GM21423 (cell line): ENCODE data around the gene NUP214.
"Not testable (repeated sequence)": the region's sequence is repeated elsewhere in the genome, so short reads cannot be mapped to it uniquely, and the experiment has no call there.

Experiments
- ATAC-seq: cut with Tn5 transposase; IDR thresholded peaks from one replicate; pipeline ENCODE4 v1.9.1; 2021; ENCODE audit warnings: mild to moderate bottlenecking, moderate library complexity; ENCODE audit not compliant: unreplicated experiment

Gene NUP214

DNA sequence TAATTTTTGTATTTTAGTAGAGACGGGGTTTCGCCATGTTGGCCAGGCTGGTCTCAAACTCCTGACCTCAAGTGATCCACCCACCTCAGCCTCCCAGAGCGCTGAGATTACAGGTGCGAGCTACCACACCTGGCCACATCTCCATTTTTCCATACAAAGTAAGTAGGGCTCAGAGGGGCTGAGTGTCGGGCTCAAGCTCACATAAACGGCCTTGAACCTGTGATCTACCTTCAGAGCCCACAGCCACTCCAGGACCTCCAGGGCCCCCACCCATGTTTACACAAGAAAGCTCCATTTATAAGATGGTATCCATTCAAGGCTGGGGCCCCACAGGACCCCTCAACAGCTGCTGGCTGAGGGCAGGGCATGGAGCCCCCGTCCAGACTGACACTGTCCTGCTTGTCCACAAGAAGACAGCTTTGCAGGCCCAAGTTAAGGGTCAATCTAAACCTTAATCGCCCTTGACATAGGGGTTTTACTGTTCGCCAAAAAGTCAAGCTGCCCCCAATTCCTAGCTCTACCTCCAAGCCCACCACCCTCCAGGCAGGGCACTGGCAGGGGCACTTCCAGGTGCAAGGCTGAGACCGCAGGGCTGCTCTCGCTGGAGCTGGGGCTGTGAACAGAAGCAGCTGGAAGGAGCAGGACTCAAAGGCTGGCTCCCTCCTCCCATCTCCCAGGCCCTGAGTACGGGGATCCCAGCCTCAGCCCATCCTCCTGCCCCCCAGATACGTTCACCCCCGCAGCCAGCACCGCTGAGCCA, 132.1 kb downstream of the NUP214 start:
- no peak for ATAC-seq

DNA sequence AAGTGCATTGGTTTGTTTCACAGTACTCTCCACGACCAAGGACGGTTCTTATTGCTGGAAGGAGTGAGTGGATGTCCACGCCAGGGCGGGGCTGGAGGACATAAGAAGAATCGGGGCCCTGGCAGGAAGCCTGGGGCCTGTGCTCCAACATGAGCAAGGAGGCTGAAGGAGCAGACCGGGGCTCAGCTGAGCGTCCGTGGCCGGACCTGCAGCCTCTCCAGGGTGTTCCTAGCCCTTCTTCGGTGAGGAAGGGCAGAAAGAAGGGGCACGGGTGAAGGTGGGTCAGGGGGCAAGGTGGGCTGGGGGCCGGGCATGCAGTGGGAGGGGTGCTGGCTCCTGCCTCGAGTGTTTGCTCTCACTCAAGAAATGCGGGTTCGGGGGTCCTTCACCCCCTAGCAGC, 132.8 kb downstream of the NUP214 start:
- no peak for ATAC-seq

DNA sequence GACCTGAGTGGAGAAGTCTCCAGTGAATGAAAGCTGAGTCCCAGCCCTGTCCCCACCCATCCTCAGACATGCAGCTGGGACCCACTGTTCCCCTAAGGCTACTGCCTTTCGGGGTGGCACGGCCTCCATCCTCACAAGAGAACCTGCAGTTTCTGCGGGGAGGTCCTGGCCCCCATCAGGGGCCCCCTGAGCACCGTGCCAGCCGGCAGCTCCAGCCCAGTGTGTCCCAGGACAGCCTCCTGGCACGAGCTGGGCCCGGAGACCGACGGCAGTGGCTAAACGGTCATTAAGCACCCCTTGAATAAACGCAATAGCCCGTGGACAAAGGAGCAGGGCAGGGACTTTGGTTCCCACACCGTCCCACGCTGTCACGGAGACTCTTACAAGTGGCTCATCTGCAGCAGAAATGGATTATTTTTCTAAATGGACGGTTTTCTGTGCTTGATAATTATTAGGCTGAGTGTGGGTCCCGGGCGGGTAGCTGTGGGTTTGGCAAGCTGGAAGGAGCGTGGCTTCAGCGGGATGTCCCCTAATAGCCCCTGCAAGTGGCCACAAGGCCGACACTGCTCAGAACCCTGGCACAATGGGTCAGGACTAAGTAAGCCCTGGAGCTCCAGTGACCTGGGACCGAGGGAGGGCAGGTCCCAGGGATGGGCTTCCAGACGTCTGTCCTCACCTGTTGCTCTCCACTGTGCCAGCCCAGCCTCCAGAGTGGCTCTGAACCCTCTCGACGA, 133.5 kb downstream of the NUP214 start:
- no peak for ATAC-seq

DNA sequence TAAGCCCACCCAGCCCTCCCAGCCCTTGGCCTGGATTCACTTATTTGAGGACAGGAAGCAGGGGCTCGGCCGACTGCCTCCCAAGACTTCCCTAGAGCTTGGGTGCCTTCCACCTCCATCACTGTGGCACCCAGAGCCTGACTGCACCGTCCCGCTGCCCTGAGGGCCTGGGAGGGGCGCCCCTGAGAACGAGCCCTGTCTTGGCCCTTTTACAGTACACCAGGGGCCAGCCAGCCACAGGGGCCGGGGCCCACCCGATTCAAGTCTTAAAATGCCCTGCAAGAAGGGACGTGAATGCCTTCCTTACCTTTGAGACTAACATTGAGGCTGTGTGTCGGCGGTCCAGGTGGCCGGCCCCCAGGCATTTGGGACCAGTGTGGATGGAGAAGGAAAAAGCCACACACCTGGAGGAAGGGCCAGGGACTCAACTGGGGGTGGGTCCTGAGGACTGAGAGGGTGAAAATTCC, 134.1 kb downstream of the NUP214 start:
- no peak for ATAC-seq

DNA sequence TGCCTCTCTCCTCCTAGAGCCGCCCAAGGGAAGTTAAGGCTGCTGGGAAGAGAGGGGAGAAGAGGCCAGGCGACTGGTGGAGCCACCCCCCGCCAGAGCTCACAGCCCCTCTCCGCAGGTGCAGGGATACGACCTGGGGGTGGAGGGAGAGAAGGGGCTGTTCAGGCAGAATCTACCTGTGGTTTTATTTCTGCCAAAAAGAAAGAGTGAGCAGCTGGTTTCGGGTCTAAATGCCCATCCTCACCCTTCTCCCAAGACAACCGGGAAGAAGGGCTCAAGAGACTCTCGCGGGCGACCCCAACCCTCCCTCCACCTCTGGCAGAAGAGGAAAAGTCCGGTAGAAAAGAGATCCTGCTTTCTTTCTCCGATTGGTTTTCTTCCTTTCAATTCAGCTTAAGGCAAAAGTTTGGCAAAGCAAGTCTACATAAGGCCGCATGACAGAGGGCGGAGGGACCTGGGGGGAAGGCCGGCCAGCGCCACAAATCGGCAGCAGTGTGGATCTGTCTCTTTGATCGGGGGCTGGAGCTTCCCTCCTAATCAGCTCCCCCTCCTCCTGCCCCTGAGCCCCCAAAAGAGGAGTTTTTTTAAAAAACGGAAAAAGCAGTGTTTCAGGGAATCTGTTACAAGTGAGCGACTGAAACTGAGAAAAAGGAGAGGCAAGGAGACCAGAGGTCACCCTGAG, 134.7 kb downstream of the NUP214 start:
- no peak for ATAC-seq

DNA sequence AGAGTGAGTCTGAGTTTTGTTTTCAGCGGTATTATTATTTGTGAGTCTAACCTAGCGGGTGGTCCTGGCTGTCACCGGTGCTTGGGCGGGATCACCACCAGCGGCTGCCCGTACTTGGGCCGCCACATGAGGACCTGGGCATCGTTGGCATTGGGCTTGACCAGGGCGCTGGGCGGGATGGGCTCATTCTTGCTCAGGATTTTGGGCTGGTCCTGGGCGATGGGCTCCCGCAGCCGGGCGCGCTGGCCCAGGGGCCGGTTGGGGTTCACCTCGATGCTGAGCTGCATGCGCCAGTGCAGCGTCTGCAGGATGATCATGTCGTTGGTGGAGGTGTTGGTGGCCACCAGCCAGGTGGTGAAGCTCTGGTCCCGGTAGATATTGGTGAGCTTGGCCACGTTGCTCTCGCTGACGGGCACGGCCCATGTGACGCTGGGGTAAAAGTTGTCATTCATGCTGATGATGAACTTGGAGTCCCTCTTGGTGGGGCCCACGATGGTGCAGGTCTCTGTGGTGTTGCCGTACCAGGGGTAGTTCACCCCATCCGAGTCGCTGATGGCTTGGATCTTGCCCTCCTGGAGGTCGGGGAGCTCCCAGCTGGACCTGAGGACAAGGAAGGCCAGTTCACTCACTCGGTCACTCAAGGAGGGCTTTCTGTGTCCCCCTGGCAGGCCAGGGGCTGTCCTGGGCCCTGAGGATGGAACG, 135.5 kb downstream of the NUP214 start:
- no peak for ATAC-seq

DNA sequence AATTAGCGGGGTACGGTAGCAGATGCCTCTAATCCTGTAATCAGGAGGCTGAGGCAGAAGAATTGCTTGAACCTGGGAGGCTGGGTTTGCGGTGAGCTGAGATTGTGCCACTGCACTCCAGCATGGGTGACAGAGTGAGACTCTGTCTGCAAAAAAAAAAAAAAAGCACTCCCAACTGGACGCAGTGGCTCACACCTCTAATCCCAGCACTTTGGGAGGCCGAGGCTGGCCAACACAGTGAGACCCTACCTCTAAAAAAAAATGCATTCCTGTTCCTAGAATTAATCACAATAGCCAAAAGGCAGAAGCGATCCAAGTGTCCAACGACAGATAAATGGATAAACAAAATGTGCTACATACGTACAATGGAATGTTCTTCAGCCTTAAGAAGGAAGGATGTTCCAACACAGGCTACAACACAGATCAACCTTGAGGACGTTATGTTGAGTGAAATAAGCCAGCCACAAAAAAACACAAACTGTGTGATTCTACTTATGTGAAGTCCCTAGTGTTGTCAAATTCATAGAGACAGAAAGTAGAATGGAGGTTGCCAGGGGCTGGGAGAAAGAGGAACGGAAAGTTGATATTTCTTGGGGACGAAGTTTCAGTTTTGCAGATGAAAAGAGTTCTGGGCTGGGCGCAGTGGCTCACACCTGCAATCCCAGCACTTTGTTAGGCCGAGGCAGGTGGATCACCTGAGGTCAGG, 137.1 kb downstream of the NUP214 start:
- peak; percentile 55 for ATAC-seq

DNA sequence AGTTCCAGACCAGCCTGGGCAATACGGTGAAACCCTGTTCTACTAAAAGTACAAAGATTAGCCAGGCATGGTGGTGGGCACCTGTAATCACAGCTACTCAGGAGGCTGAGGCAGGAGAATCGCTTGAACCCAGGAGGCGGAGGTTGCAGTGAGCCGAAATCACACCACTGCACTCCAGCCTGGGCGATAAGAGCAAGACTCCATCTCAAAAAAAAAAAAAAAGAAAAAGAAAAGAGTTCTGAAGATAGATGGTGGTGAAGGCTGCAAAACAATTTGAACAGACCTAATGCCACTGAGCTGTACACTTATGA, 137.6 kb downstream of the NUP214 start:
- not testable (repeated sequence) for ATAC-seq

DNA sequence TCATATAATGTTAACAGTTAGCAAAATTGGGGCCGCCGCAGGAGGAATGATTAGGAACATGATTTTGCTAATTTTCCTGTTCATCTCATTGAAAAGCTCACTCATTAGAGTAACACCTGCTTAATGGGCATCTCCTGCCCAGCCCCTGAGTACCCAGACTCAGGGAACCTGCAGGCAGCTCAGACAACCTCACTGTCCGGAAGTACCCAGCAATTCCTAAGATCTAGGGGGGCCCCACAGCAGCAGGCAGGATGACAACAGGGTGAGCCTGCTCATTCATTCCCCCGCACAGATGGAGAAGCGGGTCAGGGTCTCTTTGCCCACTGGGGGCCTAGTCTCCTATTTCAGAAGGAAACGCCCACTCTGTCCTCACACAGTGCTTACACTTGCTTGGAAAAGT, 138.3 kb downstream of the NUP214 start:
- no peak for ATAC-seq

DNA sequence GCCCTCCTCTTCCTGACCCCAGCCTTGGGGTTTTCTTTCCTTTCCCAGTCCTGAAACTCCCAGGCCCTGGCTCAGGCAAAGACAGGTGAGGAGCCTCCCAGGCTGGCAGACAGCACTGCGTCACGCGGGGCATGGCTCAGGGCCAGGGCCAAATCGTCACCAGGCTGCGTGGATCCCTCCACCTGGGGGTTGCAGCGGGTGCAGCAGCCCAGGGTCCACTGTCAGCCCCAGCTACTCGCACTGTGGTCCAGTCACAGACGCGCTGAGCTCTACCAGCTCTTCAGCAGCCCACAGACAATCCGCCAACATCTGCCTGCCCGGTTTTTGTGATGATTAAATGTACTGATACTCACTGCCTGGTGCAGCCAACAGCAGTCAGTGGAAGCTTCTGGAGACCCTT, 138.8 kb downstream of the NUP214 start:
- no peak for ATAC-seq

DNA sequence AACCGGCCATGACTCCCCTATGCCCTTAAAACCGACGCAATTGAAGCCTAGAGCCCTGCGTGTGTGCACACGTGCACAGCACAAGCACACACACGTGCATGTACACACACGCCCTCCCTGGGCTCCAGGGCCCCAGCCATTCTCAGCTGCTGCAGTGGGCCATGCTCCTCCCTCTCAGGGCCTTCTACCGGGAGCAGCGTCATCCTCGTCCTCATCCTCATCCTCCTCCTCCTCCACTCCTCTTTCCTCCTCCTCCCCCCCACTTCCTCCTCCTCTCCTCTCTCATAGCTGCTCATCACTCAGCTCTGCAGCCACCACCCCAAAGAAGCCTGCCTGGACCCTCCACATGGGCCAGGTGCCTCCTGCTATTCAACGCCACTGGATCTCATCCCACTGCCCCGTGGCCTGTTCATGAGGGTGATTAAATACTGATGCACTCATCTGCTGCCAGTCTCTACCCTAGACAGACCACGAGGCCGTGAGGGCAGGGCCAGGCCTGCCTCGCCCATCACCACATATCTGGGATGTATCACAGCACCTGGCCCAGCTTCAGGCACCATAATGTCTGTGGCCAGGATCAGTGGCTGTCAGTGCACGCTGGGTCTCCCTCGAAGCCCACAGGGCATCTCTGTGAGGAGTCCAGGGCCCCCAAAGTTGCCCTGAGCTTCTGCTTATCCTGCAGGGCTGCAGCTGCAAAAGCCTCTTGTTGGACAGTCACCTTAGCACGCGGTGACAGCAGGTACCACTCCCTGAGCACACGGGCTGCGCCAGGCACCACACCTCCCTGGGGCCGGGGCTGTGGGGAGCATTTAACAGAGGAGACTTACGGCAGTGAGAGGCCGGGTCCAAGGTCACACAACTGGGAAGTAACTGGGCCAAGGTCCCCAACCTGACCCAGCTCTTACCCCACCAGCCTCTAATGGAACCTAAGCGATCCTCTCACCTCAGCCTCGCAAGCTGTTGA, 141.2 kb downstream of the NUP214 start:
- no peak for ATAC-seq

DNA sequence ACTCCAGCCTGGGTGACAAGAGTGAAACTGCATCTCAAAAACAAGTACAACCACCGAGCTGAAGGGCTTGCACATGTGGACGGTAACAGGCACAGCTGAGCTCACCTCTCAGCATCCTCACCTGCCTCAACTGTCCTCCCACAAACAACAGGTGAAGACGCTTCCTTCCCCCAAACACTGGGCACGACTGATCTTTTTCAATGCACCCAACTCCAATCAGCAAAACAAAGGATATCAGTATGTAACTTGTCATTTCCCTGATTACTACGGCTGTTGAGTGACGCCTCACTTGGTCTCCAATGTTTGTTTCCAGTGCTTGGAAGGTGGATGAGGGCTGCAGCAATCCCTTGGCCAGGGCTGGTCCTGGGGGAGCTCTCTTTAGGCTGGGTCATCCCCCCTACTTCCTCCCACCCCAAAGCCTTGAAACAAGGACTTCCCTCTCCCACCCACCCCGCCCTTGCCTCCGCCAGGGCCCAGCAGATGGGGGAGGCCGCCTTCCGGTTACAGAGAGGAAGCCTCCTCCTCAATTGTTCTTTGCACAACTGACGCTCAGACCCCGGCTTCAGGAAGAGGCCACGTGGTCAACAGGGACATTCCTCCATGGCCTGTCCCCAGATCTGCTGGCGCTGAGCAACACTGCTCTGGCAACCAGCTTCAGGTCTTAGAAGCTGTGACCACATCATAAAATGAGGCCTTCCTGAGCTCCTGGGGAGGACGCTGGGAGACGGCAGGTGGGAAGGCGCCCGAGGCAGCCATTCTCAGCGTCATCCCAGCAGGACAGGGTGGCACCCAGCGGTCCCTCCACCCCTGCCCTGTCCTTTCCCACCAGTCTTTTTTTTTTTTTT, 145.0 kb downstream of the NUP214 start:
- no peak for ATAC-seq

DNA sequence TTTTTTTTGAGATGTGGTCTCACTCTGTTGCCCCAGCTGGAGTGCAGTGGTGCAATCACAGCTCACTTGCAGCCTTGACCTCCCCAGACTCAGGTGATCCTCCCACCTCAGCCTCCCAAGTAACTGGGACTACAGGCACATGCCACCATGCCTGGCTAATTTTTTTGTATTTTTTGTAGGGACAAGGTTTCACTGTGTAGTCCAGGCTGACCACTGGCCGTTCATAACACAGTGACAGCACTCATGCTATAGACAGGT, 145.6 kb downstream of the NUP214 start:
- not testable (repeated sequence) for ATAC-seq

DNA sequence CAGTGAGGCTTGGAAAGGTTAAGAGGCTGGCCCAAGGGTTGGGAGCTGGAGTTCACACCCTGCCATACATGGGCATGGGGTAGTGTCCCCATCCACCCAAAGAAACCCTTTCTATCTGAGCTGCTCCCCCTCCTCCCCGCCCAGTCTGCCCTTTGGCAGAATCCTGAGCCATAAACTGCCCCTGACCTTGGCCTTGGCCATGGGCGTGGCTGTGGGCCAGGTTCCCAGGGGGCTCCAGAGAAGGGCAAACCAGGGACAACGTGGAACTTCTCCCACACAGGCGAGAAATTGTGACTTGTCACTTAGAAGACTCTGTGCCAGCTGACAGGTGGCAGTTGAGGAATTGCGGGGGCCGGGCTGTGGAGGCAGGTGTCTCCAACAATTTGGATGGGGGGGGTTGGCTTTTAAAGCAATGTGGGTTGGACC, 146.1 kb downstream of the NUP214 start:
- ATAC-seq, result no peak

DNA sequence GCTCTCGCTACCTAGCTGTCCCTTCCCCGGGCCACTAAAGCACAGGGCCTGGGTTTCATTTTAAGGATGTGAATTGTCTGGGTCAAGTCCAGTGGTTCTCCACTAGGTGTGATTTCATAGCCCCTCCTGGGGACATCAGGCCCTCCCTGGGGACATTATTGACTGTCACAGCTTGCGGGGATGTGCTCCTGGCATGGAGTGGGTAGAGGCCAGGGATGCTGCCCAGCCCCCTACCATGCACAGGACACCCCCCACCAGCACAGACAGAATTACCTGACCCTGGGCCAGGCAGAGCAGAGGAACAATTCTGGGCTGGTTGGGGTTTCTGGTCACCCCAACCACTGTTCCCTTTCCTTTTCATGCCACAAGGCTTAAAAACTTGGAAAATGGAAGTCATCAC, 146.8 kb downstream of the NUP214 start:
- no peak for ATAC-seq

DNA sequence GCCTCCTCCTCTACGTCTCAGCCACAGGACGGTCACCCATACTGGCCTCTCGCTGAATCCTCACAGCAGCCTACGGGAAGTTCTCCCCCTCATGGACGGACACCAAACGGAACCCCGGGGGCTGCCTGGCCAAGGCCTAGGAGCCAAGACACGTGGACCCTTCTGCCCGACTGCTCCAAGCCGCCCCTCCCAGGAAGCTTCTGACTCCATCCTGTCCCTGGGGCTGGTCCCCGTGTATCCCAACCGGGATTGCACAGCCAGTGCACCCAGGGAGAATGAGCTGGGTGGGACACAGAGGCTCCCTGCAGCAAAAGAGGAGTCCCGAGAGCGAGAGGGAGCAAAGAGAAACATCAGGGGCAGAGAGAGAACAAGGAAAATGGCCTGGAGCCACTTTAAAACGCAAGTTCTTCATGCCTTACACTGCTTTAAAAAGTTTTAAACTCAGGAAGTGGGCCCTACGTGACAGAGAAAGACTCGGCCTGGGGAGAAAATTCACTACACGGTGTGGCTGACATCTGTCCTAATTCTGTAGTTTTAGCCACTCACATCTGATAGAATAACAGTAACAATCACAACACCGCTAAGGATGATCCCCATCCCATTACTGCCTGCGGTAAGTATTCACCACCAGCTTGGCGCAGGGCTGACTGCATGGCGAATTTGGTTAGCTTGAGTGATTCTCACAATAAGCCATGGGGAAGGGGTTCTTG, 147.9 kb downstream of the NUP214 start:
- ATAC-seq, result no peak

DNA sequence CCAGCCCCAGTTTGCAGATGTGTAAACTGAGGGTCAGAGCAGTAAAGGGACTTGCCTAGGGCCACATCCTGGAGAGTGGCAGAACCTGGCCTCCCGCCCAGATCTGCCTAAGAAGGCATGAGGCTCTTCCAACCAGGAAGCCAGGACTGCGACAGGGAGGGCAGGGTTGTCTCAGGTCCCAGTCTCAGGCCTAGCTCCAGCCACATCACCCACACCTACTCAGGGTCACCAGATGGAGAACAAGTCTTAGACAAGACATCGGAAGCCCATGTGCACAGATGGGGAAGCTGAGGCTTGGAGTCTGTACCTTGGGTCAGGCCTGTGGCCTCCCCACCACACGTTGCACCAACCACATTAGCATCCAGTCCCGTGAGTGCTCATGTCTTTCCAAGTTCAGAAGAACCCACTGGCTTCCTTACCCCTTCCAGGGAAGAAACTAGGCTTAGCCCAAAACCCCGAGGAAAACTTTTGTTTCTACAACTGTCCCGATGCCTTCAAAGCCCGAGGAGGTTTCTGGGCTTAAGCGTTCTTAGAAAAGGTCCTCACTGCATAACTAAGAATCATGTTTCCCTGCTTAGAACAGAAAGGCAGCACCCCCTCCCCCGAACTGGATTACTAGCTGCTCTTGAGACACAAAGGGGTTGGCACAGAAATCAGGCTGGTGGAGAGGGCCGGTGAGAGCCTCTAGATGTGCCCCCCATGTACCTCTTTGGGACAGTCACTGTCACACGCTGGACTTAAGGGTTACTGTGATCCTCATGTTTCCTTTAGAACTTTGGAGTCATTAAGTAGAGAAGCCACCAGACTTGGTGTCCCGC, 148.7 kb downstream of the NUP214 start:
- no peak for ATAC-seq
